AG04449 (cell line): ENCODE measurements around the gene BPIFB3.
"Not testable (repeated sequence)": the region's sequence is repeated elsewhere in the genome, so short reads cannot be mapped to it uniquely, and the experiment has no call there.

ENCODE experiments used
- CTCF ChIA-PET: fragments of 350-600 bp; formaldehyde crosslinking; extraction: SDS; loops from one replicate; lab custom pipeline; 2021; ENCODE audit warnings: antibody characterized with exemption; lab: Yijun Ruan, JAX
- POLR2A ChIA-PET: fragments of 400-600, 350-600 bp; formaldehyde crosslinking; extraction: SDS; loops from one replicate; lab custom pipeline; 2020; ENCODE audit warnings: antibody characterized with exemption, inconsistent platforms; lab: Yijun Ruan, JAX
- DNase-seq: peaks from one replicate; pipeline ENCODE4 v3.0.0-alpha.2; 2010; ENCODE audit warnings: low read depth, low spot score
- H3K4me3 ChIP-seq: 2 replicates; pipeline ENCODE4 v1.5.1; 2011; ENCODE audit warnings: low read depth, mild to moderate bottlenecking, control low read depth, low read length
- TF ChIP-seq, protein P1 (sequence below): IDR thresholded peaks from one replicate; pipeline ENCODE4 v1.5.1; 2011; ENCODE audit warnings: mild to moderate bottlenecking, moderate library complexity, low read length, control low read depth, inconsistent platforms; ENCODE audit not compliant: insufficient read depth; ENCODE audit errors: missing control alignments

The BPIFB3 gene

DNA sequence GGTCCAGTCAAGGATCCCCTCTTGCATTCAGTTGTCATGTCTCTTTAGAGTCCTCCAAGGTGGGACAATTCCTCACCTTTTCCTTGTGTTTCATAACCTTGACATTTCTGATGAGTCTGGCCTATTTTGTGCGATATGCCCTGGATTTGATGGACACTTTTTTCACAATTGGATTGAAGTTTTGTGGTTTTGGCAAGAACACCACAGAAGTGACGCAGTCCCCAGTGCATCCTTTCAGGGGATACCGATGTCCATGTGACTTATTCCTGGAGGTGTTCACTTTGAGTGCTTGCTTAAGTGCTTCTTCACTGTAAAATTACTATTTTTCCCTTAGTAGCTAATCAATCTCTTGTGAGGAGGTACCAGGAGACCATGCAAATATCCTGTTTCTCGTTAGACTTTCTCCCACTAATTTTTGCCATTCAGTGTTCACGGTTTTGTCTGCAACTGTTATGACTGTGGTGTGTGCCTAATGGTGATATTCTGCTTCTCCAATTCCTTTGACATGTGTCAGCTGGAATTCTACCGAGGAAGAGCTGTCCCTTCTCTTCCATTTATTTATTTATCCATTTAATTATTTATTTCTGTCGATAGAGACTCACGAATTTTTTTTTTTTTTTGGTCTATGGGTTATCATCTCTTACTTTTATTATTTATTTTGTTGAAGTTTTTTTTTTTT, 56.6 kb downstream of the BPIFB3 start:
- POLR2A ChIA-PET, result no interaction called here
- CTCF ChIA-PET, result interaction anchor here (2.2 kb wide), 1 partner anchor 14 kb away, joined by 6 read pairs; no protein-coding TSS in a partner anchor

DNA sequence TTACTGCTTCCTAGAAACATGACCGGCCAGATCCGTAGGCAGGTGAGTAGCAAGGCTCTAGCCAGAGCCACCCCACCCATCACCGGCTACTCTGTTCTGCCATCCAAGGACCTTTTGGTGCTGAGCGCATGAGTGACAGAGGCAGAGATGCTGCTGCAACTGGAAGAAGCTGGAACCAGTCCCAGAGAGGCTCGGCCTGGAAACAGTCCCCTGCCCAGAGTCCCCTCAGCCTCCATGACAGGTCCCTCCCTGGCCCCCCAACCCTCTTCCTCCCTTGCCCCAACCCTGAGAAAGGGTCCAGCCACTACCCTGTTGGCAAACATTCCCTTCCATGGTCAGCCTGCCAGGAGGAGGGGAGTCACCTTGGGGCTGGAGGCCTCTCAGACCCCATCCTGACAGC, 57.6 kb downstream of the BPIFB3 start:
- ChIA-PET POLR2A (no interaction called here), CTCF (interaction anchor here (2.2 kb wide), 1 partner anchor 15 kb away, joined by 6 read pairs; no protein-coding TSS in a partner anchor)
- H3K4me3 ChIP-seq, result no peak overlapping the region
- no peak for DNase-seq
- TF ChIP-seq, protein P1, sequence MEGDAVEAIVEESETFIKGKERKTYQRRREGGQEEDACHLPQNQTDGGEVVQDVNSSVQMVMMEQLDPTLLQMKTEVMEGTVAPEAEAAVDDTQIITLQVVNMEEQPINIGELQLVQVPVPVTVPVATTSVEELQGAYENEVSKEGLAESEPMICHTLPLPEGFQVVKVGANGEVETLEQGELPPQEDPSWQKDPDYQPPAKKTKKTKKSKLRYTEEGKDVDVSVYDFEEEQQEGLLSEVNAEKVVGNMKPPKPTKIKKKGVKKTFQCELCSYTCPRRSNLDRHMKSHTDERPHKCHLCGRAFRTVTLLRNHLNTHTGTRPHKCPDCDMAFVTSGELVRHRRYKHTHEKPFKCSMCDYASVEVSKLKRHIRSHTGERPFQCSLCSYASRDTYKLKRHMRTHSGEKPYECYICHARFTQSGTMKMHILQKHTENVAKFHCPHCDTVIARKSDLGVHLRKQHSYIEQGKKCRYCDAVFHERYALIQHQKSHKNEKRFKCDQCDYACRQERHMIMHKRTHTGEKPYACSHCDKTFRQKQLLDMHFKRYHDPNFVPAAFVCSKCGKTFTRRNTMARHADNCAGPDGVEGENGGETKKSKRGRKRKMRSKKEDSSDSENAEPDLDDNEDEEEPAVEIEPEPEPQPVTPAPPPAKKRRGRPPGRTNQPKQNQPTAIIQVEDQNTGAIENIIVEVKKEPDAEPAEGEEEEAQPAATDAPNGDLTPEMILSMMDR, result no peak

More for the DNA sequence above, 56.6 kb downstream of the BPIFB3 start:
- TF ChIP-seq, protein P1, result no peak
- H3K4me3 ChIP-seq, result no peak overlapping the region
- no peak for DNase-seq

GRCh38 chr20:33112547-33113386, 59.1 kb downstream of the BPIFB3 start:
- H3K4me3 ChIP-seq, result no peak overlapping the region
- no peak for DNase-seq
- ChIA-PET POLR2A (no interaction called here), CTCF (interaction anchor here (2.2 kb wide), 1 partner anchor 16 kb away, joined by 6 read pairs; no protein-coding TSS in a partner anchor)
- TF ChIP-seq, protein P1, result no peak

- ChIA-PET POLR2A (no interaction called here), CTCF (no interaction called here)
- TF ChIP-seq, protein P1, result no peak
- no peak overlapping the region for H3K4me3 ChIP-seq
- no peak for DNase-seq
Observed at GRCh38 chr20:33113387-33113908, 59.7 kb downstream of the BPIFB3 start.

- POLR2A ChIA-PET, CTCF ChIA-PET, DNase-seq, H3K4me3 ChIP-seq: not testable (repeated sequence)
Observed at GRCh38 chr20:33115501-33115900, 61.8 kb downstream of the BPIFB3 start.

DNA sequence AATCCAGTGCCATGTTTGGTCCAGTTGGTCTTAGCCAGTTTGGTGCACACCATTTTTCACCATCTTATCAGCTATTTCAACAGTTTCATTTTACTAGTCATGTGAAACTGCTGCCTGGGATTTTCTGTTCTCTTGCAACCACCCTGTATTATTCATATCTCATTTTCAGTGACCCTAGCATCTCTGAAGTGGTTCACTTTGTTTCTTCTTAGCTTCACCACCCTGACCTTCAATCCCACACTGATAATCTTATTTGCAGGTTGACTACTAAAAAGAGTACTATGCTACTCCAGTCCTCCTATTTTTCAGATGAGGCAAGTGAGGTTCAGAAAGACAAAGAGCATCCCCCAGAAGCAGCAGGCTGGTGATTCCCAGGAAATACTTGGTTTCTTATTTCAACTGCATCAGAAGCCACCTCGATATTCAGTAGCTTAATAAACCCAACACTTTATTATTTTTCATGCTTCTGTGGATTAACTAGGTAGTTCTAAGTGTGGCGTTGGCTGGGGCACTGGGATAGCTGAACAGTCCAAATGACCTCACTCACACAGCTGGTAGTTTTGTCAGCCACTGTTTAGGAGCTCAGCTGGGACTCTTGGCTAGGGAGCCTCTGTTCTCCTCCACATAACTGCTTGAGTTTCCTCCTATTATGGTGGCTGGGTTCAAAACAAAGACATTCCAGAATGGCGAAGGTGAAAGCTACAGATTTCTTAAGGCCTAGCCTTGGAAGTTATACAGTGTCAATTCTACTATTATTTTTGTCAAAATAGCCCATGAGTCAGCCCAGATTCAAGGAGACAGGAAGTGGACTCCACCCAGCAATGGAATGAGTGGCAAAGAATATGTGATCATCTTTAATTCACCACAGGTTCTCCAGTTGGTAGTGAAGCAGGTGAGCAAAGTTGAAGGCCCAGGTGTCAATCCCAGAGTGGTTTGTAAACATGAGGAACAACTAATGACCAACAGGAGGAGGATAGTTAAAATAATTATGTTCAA, 66.3 kb downstream of the BPIFB3 start:
- DNase-seq, result no peak
- TF ChIP-seq, protein P1, result no peak
- ChIA-PET CTCF (no interaction called here), POLR2A (no interaction called here)
- no peak overlapping the region for H3K4me3 ChIP-seq
